Prostate gland (tissue), 2 donors: ENCODE measurements around the gene ZBTB7C. TPM values are rescaled to one million over a fixed set of nuclear protein-coding genes. Genes with fewer than 3 reads are reported as not detected.

ENCODE experiments used
- DNase-seq: peaks from one replicate; pipeline ENCODE4 v3.0.0-alpha.2; 2019; ENCODE audit warnings: low spot score
- H3K27ac ChIP-seq, 2 donors: fragments of 200-600 bp; sonication (generic); 2 replicates each; pipeline ENCODE4 v1.5.1; 2017 to 2019
- H3K27me3 ChIP-seq: fragments of 200-600 bp; sonication (generic); replicated peaks from 2 replicates; pipeline ENCODE4 v1.5.1; 2019; ENCODE audit not compliant: insufficient read depth
- H3K36me3 ChIP-seq, 2 donors: fragments of 200-600 bp; sonication (generic); 1 replicate in 1 of 2; 2 replicates in 1 of 2; pipeline versions ENCODE4 v1.5.1 to v1.8.1; 2017 to 2019
- H3K4me1 ChIP-seq: fragments of 200-600 bp; sonication (generic); replicated peaks from 2 replicates; pipeline ENCODE4 v1.5.1; 2019
- H3K4me3 ChIP-seq, 2 donors: fragments of 200-600 bp; sonication (generic); 2 replicates each; pipeline ENCODE4 v1.5.1; 2017 to 2019
- H3K9me3 ChIP-seq: fragments of 200-600 bp; sonication (generic); 2 replicates; pipeline ENCODE4 v1.5.1; 2017
- POLR2A ChIP-seq: fragments of 450-650 bp; IDR thresholded peaks from one replicate; pipeline ENCODE4 v1.6.1; 2016; ENCODE audit warnings: antibody characterized with exemption, mild to moderate bottlenecking
- POLR2AphosphoS5 ChIP-seq: sonication (generic); formaldehyde crosslinking; IDR thresholded peaks from one replicate; pipeline ENCODE4 v1.6.1; 2017; ENCODE audit warnings: antibody characterized with exemption
- WGBS: methylation state at CpG from one replicate; pipeline ENCODE4 v1.1.5; 2018; 5-methylcytosine and 5-hydroxymethylcytosine counted together
- intact Hi-C: fragments of 100-400 bp; cut with DNase I; formaldehyde crosslinking; loops from one replicate; pipeline ENCODE4 v1.14.2; 2022
- total RNA-seq, 2 donors: library from RNA; depleted of rRNA; stranded (reverse); fragments of >200 nt; gene quantifications; one replicate each; pipeline ENCODE4 v1.1.0, GENCODE V29; 2016
- TF ChIP-seq, protein P1 (sequence below), 4 experiments: fragments of 200-600 bp in 2 of 4; fragments of 450-650 bp in 2 of 4; sonication (generic) in 2 of 4; IDR thresholded peaks; 1 replicate in 3 of 4; 2 replicates in 1 of 4; pipeline ENCODE4 v1.5.1; 2016 to 2019; ENCODE audit warnings: antibody characterized with exemption in 4 of 4, mild to moderate bottlenecking in 2 of 4, moderate library complexity in 2 of 4

The ZBTB7C gene
- total RNA-seq, 2 donors from 2014 or later: 14.7 to 48.9 TPM

DNA sequence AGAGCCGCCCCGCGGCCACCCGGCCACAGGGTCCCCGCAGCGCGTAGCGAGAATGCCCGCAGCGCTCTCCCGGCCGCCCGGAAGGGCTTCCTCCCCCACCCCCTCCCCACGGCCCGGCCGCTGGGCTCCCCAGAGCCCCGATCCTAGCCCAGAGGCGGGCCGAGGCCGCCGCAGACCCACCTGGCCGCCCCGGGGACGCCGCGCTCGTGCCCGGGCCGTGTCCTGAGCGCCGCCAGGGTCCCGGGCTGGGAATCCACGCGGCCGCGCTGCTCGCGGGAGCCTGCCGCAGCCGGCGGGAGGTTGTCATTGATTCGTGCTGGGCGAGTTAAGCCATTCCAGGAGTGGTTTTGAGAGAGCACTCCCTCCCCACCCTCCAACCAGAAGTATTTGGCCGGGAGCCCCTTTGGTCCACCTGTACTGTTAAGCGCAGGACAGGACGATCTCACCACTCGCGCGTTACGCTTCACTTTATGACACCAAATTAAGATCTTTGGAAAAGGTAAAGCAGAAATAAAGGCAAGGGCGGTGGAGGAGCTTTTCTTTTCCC lies 272.3 kb downstream of the ZBTB7C start:
- peaks cover 10% of the 10 kb centered on the region for H3K4me1 ChIP-seq
- WGBS: 3% methylated on average over 34 of the region's 51 CpGs

DNA sequence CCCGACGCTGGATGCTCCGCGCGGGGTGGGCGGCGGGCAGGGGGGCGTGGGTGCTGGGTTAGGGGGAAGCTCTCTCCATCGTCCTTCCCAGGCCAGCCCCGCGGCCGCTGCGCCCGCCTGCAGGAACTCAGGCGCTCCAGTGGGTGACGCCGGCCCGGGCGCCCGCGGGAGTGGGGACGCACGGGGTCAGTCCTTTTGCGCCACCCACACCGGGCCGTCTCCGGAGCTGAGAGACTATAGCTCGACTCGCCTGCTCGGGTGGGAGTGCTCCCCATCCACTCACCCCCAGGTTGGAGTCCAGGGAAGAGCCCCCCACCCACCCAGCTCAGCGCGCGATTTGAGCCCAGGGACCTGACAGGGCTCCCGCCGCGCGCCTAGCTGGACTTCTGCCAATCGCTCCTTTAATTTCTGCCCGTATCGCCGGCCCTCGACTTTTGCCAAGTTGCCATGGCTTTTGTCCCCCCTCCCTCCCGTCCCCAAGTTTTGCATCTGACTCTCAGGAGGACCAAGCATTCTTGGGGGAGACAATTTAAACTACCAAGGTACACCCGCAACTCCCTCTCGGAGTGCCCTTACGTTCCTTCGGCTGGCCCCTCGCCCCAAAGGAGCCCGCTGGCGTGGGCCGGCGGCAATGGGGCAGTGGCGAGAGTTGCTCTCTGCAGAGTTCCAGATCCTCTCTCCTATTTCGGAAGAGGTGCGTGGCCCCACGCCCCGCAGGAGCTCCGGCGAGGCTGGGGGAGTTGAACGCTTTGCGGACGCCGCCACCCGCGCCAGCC lies 272.9 kb downstream of the ZBTB7C start:
- WGBS: under 1% methylated on average over 58 of the region's 65 CpGs
- TF ChIP-seq, protein P1, sequence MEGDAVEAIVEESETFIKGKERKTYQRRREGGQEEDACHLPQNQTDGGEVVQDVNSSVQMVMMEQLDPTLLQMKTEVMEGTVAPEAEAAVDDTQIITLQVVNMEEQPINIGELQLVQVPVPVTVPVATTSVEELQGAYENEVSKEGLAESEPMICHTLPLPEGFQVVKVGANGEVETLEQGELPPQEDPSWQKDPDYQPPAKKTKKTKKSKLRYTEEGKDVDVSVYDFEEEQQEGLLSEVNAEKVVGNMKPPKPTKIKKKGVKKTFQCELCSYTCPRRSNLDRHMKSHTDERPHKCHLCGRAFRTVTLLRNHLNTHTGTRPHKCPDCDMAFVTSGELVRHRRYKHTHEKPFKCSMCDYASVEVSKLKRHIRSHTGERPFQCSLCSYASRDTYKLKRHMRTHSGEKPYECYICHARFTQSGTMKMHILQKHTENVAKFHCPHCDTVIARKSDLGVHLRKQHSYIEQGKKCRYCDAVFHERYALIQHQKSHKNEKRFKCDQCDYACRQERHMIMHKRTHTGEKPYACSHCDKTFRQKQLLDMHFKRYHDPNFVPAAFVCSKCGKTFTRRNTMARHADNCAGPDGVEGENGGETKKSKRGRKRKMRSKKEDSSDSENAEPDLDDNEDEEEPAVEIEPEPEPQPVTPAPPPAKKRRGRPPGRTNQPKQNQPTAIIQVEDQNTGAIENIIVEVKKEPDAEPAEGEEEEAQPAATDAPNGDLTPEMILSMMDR (IDR thresholded peaks at IDR 0.05): peak in 2 of 4 experiments; percentile 3 to 5
- no peak for TF ChIP-seq POLR2A
- TF ChIP-seq POLR2AphosphoS5: no peak
- Histone ChIP-seq H3K27me3 (no peaks in the 10 kb centered on the region), H3K4me1 (peaks cover 10% of the 10 kb centered on the region), H3K4me3 (peak overlapping the region; percentile 42 to 52), H3K9me3 (no peaks in the 10 kb centered on the region), H3K27ac (peak overlapping the region; percentile 56 to 58), H3K36me3 (no peaks in the 10 kb centered on the region)
- intact Hi-C loops: no loop called here
- no peak for DNase-seq

More for the DNA sequence above, 272.3 kb downstream of the ZBTB7C start:
- Histone ChIP-seq H3K9me3 (no peaks in the 10 kb centered on the region), H3K36me3 (no peaks in the 10 kb centered on the region), H3K27ac (peak overlapping the region; percentile 56 to 58), H3K4me3 (peak overlapping the region; percentile 42 to 52), H3K27me3 (no peaks in the 10 kb centered on the region)
- TF ChIP-seq POLR2A (peak; percentile 47), POLR2AphosphoS5 (no peak)
- peak; percentile 40 for DNase-seq
- intact Hi-C loops: no loop called here

GRCh38 chr18:48135436-48135966 lies 273.7 kb downstream of the ZBTB7C start:
- H3K36me3 ChIP-seq: no peaks in the 10 kb centered on the region
- DNase-seq: no peak
- no peaks in the 10 kb centered on the region for H3K27me3 ChIP-seq
- no peaks in the 10 kb centered on the region for H3K9me3 ChIP-seq
- H3K27ac ChIP-seq: peak overlapping the region; percentile 25 to 58
- peak overlapping the region; percentile 42 to 52 for H3K4me3 ChIP-seq
- H3K4me1 ChIP-seq: peaks cover 10% of the 10 kb centered on the region
- intact Hi-C loops: no loop called here
- 19% methylated on average over 14 of the region's 14 CpGs for whole genome bisulfite sequencing
- TF ChIP-seq POLR2AphosphoS5: no peak
- TF ChIP-seq, protein P1 (IDR thresholded peaks at IDR 0.05): no peak
- no peak for TF ChIP-seq POLR2A

GRCh38 chr18:48134609-48135008 lies 274.6 kb downstream of the ZBTB7C start:
- no peak for TF ChIP-seq POLR2A
- TF ChIP-seq POLR2AphosphoS5: no peak
- TF ChIP-seq, protein P1 (IDR thresholded peaks at IDR 0.05): no peak
- H3K4me1 ChIP-seq: peaks cover 8% of the 10 kb centered on the region
- intact Hi-C loops: no loop called here

DNA sequence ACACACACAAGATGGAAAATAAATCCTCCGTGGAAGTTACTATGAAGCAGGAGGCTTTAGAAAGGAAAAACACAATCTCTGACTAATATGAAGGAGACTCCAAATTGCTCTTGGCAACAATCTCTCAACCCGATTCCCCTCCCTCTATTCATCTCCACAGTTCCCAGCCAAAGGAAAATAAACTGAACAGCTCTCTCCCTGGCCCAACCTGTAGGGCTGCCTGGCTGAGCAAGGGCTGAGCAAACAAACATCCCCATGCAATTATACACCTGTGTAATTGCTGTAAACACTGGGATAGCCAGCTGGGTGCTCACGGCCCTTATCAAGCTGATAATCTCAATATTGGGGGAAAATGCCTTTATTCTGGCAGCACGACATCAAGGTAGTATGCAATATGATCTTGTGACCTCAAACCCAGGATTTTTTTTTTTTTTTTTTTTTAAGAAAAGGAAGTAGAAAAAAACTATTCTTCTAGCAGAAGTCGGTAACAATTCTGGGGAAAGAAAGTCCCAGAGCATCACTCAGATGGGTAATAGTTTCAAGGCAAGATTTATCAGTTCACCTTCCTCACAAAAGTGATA lies 275.4 kb downstream of the ZBTB7C start:
- Histone ChIP-seq H3K27me3 (no peaks in the 10 kb centered on the region), H3K36me3 (no peaks in the 10 kb centered on the region), H3K9me3 (no peaks in the 10 kb centered on the region), H3K27ac (peak overlapping the region; percentile 1 to 44), H3K4me3 (no peak overlapping the region), H3K4me1 (peaks cover 5% of the 10 kb centered on the region)
- TF ChIP-seq, protein P1 (IDR thresholded peaks at IDR 0.05): peak in 2 of 4 experiments; percentile 25 to 40
- TF ChIP-seq POLR2AphosphoS5: peak; percentile 79
- TF ChIP-seq POLR2A: no peak
- 17% methylated on average over 5 of the region's 5 CpGs for WGBS
- intact Hi-C loops: no loop called here
- DNase-seq: peak; percentile 70

More at GRCh38 chr18:48134609-48135008, 274.6 kb downstream of the ZBTB7C start:
- DNase-seq: no peak
- no peaks in the 10 kb centered on the region for H3K27me3 ChIP-seq
- no peaks in the 10 kb centered on the region for H3K9me3 ChIP-seq
- 98% methylated on average over 5 of the region's 5 CpGs for WGBS
- no peak overlapping the region for H3K4me3 ChIP-seq
- peak overlapping the region in 1 of 2 donors; percentile 44 for H3K27ac ChIP-seq
- no peaks in the 10 kb centered on the region for H3K36me3 ChIP-seq
